Dermis lymphatic vessel endothelial cell (primary cell): ENCODE measurements around the gene ZNF229. TPM values are rescaled to one million over a fixed set of nuclear protein-coding genes. Genes with fewer than 3 reads are reported as not detected.

Source experiments
- total RNA-seq: library from RNA; depleted of rRNA; stranded (reverse); fragments of >200 nt; gene quantifications from 2 replicates; pipeline ENCODE4 v1.2.1, GENCODE V29; 2014

The ZNF229 gene
- 1.5 and 5.4 TPM in 2 replicates for total RNA-seq

DNA sequence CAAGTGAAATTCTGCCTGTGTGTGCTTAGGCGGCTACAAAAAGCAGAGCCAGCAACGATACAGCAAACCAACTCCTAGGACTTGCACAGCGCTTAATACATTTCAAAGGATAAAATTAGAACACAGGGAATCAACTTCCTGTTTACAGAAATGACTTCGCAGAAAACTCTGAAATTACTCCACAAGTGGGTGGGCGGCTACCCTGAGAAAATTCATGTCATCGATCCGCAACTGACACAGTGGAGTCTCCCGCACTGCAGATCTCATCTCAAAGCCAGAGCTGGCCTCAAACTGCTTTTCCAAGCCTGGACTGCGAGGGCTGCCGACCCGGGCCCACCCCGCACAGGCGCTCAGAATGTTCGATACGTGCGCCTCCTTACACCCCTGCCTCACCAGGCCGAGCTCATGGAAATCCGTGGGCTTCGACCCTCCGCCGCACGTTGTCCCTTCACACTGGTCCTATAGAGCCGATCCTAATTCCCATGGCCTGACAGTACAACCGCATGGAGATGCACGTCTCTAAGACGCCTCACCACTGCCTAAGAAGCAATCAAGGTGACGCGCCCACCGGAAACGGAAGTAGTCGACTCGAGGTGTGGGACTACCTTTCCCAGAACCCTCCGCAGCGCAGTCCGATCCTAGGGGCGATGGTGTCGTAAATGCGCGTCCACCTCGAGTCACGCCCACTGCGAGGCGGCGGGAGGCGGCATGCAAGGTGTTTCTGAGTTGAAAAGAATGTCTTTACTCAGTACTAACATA is at the start of gene ZNF229:
Gene ZNF229, minus strand, starts transcription at position 557 of the 759 bp plus-strand sequence. CDS start 5,625 bp downstream, outside the sequence.

DNA sequence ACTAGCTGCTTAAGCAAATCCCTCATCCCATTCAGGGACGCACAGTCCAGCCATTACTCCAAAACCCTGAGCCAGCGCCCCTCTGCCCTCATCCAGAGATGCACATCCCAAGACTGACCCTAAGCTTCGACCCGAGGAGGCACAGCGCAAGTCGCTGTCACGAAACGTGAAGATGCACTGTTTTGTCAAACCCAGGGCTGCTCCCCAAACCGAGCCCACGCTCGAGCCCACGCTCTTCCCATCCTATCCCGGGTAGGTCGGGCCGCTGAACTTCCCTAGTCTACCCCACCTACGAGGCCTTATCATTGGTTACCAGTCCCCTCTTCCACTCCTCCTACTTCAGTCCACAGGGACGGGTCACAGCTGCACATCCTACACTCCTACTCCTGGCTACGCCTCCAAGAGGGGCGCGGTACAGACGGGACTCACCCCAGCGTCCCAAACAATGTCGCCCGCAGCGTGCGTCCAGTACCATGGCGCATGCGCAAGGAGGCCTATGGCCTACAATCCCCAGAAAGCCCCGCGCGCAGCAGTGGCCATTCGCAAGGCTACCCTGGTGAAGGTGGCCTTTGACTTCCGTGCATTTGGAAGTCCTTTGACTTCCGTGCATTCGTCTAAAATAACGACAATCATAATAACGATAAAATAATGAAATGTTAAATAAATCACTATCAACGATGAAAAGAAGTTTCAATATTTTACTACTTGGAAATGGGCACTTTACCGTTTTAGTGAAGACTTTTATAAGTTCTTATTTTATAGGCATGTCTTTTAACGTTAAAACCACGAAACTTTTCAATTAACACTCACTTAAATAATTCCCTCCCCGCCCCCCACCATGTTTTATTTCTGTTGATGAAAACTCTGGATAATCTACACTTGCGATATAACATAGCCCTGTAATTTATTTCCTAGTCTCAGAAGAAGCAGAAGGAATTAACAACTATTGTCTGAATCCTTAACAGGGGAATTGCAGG is 46.8 kb downstream of the ZNF229 start, which contains the start of gene ZNF285:
Gene ZNF285, minus strand, starts transcription at position 470 of the 977 bp plus-strand sequence. CDS start 4,395 bp downstream, outside the sequence.

Other genes starting within 250 kb of the ZNF229 start
- 16.9 and 24.7 TPM in 2 replicates for gene ZNF227, start 235.9 kb downstream of the ZNF229 start, total RNA-seq
- gene ZNF233, start 188.6 kb downstream of the ZNF229 start, total RNA-seq, result 0.95 and 2.0 TPM in 2 replicates
- gene ZNF235, start 143.4 kb downstream of the ZNF229 start, total RNA-seq, result 6.7 and 8.2 TPM in 2 replicates
- gene ZNF112, start 91.8 kb downstream of the ZNF229 start, total RNA-seq, result 6.1 and 8.9 TPM in 2 replicates
- 1.5 TPM in 2 replicates for gene ZNF285, start 46.9 kb downstream of the ZNF229 start, total RNA-seq
- 7.5 and 7.6 TPM in 2 replicates for gene ZNF180, start 52.0 kb upstream of the ZNF229 start, total RNA-seq
- not detected in 2 replicates for gene CEACAM20, start 81.2 kb upstream of the ZNF229 start, total RNA-seq
- 0.11 TPM in 1 of 2 replicates, not detected in the other for gene IGSF23, start 165.1 kb upstream of the ZNF229 start, total RNA-seq
- 25.3 and 58.1 TPM in 2 replicates for gene PVR, start 195.4 kb upstream of the ZNF229 start, total RNA-seq
- gene CEACAM19, start 223.0 kb upstream of the ZNF229 start, total RNA-seq, result 0.69 and 0.87 TPM in 2 replicates